ENCODE measurements around the gene DTNB.
"Not testable (repeated sequence)": the region's sequence is repeated elsewhere in the genome, so short reads cannot be mapped to it uniquely, and the experiment has no call there.

Gene DTNB

GRCh38 chr2:25677877-25678276, 4.5 kb upstream of the DTNB start:
- no peak for DNase-seq

- no peak for DNase-seq
These were observed 643 bp upstream of the DTNB start for GRCh38 chr2:25674077-25674362.

GRCh38 chr2:25672494-25673299, 680 bp downstream of the DTNB start:
- DNase-seq: peak; percentile 67 to 69

GRCh38 chr2:25671622-25672021, 1.8 kb downstream of the DTNB start:
- DNase-seq: no peak

GRCh38 chr2:25669520-25669919, 3.9 kb downstream of the DTNB start:
- no peak for DNase-seq

GRCh38 chr2:25666218-25666617, 7.2 kb downstream of the DTNB start:
- no peak for DNase-seq

GRCh38 chr2:25665429-25665828, 7.9 kb downstream of the DTNB start:
- DNase-seq: not testable (repeated sequence)

- DNase-seq: no peak
These were observed 8.4 kb downstream of the DTNB start for GRCh38 chr2:25664965-25665307.

GRCh38 chr2:25664183-25664964, 9.0 kb downstream of the DTNB start:
- peak in 1 of 2 experiments; percentile 8 for DNase-seq

GRCh38 chr2:25655316-25655715, 18.1 kb downstream of the DTNB start:
- no peak for DNase-seq

- no peak for DNase-seq
These were observed 18.6 kb downstream of the DTNB start for GRCh38 chr2:25654801-25655200.

- DNase-seq: no peak
These were observed 21.5 kb downstream of the DTNB start for GRCh38 chr2:25651782-25652455.

- no peak for DNase-seq
These were observed 22.3 kb downstream of the DTNB start for GRCh38 chr2:25651066-25651465.

- no peak for DNase-seq
These were observed 23.1 kb downstream of the DTNB start for GRCh38 chr2:25650256-25650655.

GRCh38 chr2:25649786-25650185, 23.6 kb downstream of the DTNB start:
- DNase-seq: no peak

GRCh38 chr2:25642298-25642697, 31.1 kb downstream of the DTNB start:
- no peak for DNase-seq

- DNase-seq: no peak
These were observed 33.7 kb downstream of the DTNB start for GRCh38 chr2:25639696-25640095.

GRCh38 chr2:25639131-25639530, 34.2 kb downstream of the DTNB start:
- DNase-seq: no peak

GRCh38 chr2:25635797-25636196, 37.6 kb downstream of the DTNB start:
- DNase-seq: no peak

GRCh38 chr2:25633801-25634200, 39.6 kb downstream of the DTNB start:
- DNase-seq: not testable (repeated sequence)

GRCh38 chr2:25632396-25632795, 41.0 kb downstream of the DTNB start:
- no peak for DNase-seq

- no peak for DNase-seq
These were observed 48.7 kb downstream of the DTNB start for GRCh38 chr2:25624635-25625034.

GRCh38 chr2:25623361-25623760, 50.0 kb downstream of the DTNB start:
- DNase-seq: no peak

GRCh38 chr2:25620711-25621110, 52.7 kb downstream of the DTNB start:
- DNase-seq: no peak
